Thymus (tissue), 11 donors: ENCODE data around the gene LCTL. TPM values are rescaled to one million over a fixed set of nuclear protein-coding genes. Genes with fewer than 3 reads are reported as not detected.

Experiments used
- DNase-seq, 9 donors: peaks; one replicate each; pipeline ENCODE4 v3.0.0-alpha.2; 2013; ENCODE audit warnings: low spot score in 9 of 9, low read depth in 6 of 9, missing footprints in 1 of 9
- H3K27ac ChIP-seq, 2 donors: one replicate each; pipeline ENCODE4 v1.5.1; 2013; ENCODE audit warnings: control low read depth in 1 of 2, low read depth in 1 of 2, low read length in 1 of 2, mild to moderate bottlenecking in 1 of 2, moderate library complexity in 1 of 2
- H3K27me3 ChIP-seq, 2 donors: one replicate each; pipeline ENCODE4 v1.5.1; 2013; ENCODE audit warnings: low read length in 1 of 2; ENCODE audit not compliant: control insufficient read depth in 2 of 2, insufficient read depth in 1 of 2
- H3K36me3 ChIP-seq, 2 donors: one replicate each; pipeline ENCODE4 v1.5.1; 2013; ENCODE audit warnings: low read length in 1 of 2, mild to moderate bottlenecking in 1 of 2, moderate library complexity in 1 of 2; ENCODE audit not compliant: control insufficient read depth in 2 of 2, insufficient read depth in 2 of 2
- H3K4me1 ChIP-seq, 2 donors: one replicate each; pipeline ENCODE4 v1.5.1; 2013; ENCODE audit warnings: low read length in 2 of 2; ENCODE audit not compliant: control insufficient read depth in 2 of 2, insufficient read depth in 2 of 2
- H3K4me3 ChIP-seq, 2 donors: one replicate each; pipeline ENCODE4 v1.5.1; 2013; ENCODE audit warnings: low read length in 2 of 2, control low read depth in 1 of 2, mild to moderate bottlenecking in 1 of 2
- H3K9me3 ChIP-seq, 2 donors: one replicate each; pipeline ENCODE4 v1.5.1; 2013; ENCODE audit warnings: low read length in 1 of 2, mild to moderate bottlenecking in 1 of 2; ENCODE audit not compliant: control insufficient read depth in 2 of 2, insufficient read depth in 1 of 2
- WGBS: extraction: QIAGEN DNeasy Blood & Tissue Kit; methylation state at CpG from one replicate; pipeline ENCODE4 v1.1.7; 2013; 5-methylcytosine and 5-hydroxymethylcytosine counted together
- polyA plus RNA-seq: library from polyadenylated mRNA; stranded (reverse); fragments of 200-250 nt; gene quantifications from one replicate; pipeline ENCODE4 v1.2.3, GENCODE V29; 2013
- total RNA-seq: library from RNA; stranded (reverse); fragments of 120-200 nt; gene quantifications from one replicate; pipeline ENCODE4 v1.2.4, GENCODE V29; 2013
- donor health status: healthy.

Gene LCTL
- total and polyA plus RNA-seq, 2 donors: 0.07 TPM; not detected in 1

GRCh38 chr15:66603301-66604179 is 37.7 kb upstream of the LCTL start:
- DNase-seq: peak; percentile 30 to 85 (median 57)
- 47% methylated on average over 14 of the region's 14 CpGs for WGBS
- no peaks in the 10 kb centered on the region for H3K36me3 ChIP-seq
- H3K4me3 ChIP-seq: no peak overlapping the region
- H3K27ac ChIP-seq: no peak overlapping the region
- no peaks in the 10 kb centered on the region for H3K9me3 ChIP-seq
- H3K27me3 ChIP-seq: no peaks in the 10 kb centered on the region
- H3K4me1 ChIP-seq: peaks cover 0 to under 1% of the 10 kb centered on the region in 2 donors

GRCh38 chr15:66601521-66601920 is 35.7 kb upstream of the LCTL start:
- DNase-seq: no peak
- Histone ChIP-seq H3K4me3 (no peak overlapping the region), H3K27ac (no peak overlapping the region), H3K36me3 (no peaks in the 10 kb centered on the region), H3K27me3 (no peaks in the 10 kb centered on the region), H3K4me1 (peaks cover 0 to 6% of the 10 kb centered on the region in 2 donors), H3K9me3 (no peaks in the 10 kb centered on the region)
- WGBS: 86% methylated on average over 2 of the region's 2 CpGs

GRCh38 chr15:66600240-66600627 is 34.4 kb upstream of the LCTL start:
- H3K9me3 ChIP-seq: no peaks in the 10 kb centered on the region
- H3K4me1 ChIP-seq: peaks cover 0 to 6% of the 10 kb centered on the region in 2 donors
- H3K27me3 ChIP-seq: no peaks in the 10 kb centered on the region
- no peak for DNase-seq
- H3K27ac ChIP-seq: no peak overlapping the region
- 93% methylated on average over 4 of the region's 4 CpGs for whole genome bisulfite sequencing
- no peak overlapping the region for H3K4me3 ChIP-seq
- no peaks in the 10 kb centered on the region for H3K36me3 ChIP-seq

DNA sequence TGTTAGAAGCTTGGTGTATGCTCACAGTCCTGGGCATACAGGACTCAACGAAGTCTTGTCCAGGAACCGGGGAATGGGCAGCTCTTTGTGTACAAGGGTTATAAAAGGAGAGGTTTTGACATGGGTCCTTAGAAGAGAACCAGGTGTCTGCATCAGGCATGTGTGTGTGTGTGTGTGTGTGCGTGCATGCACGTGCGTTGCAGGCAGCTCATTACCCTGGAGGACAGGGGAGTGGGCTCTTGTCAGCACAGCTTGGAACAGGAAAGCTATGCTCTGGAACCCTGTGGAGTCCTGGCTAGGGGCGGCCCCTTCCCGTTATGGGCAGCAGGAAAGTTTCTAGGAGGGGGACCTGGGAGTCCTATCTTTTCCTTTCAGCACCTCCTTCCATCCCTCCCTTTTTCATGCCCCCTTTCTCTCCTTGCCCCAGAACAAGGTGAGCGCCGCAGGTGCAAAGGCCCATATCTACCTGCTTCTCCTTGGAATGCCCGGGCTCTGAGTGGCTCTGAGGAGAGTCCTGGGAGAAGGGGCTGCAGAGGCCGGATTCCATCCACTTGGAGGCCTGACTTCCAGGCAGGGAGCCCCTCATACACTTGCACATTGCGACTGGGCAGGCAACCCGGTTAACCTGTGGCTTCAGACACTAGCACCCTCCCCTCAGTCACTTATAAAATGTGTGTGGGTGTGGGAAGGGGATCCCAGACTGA is 33.9 kb upstream of the LCTL start:
- DNase-seq: no peak
- no peaks in the 10 kb centered on the region for H3K36me3 ChIP-seq
- peaks cover 0 to 6% of the 10 kb centered on the region in 2 donors for H3K4me1 ChIP-seq
- no peak overlapping the region for H3K4me3 ChIP-seq
- 95% methylated on average over 13 of the region's 13 CpGs for WGBS
- no peaks in the 10 kb centered on the region for H3K27me3 ChIP-seq
- H3K9me3 ChIP-seq: no peaks in the 10 kb centered on the region
- no peak overlapping the region for H3K27ac ChIP-seq

DNA sequence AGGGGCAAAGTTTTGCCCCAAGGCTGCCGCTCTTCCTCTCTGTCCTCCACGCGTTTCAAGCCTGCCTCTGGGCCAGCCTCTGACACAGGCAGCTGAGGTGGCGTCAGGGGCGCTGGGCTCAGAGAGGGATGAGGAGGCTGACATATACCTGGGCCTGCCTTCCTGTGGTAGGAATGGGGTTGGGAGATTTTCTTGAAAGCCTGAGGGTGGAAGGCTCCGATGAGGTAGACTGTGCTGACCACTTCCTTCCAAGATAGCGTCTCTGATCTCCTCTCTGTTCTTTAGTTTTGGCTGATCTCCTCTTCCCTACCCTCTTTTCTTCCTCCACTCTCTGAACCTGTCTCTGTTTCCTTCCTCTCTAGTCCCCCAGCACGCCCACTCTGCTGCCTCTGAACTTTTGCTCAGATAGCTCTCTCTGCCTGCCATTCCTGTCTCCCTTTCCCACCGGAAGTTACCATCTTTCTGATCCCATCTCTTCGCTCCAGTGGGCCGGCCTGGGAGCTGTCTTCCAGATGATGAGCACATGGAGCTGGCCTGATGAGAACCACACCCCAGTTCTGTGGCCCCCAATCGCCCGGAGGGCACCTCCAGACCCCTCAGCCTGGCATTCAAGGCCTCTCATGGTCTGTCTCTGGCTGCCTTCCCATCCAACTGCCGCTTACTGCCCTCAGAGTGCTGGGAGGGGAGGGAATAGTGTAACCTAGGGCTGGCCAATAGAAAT is 32.5 kb upstream of the LCTL start:
- 74% methylated on average over 14 of the region's 14 CpGs for WGBS
- no peak overlapping the region for H3K27ac ChIP-seq
- no peaks in the 10 kb centered on the region for H3K9me3 ChIP-seq
- H3K4me3 ChIP-seq: no peak overlapping the region
- H3K27me3 ChIP-seq: no peaks in the 10 kb centered on the region
- H3K4me1 ChIP-seq: peaks cover 0 to 6% of the 10 kb centered on the region in 2 donors
- DNase-seq: no peak
- H3K36me3 ChIP-seq: no peaks in the 10 kb centered on the region

DNA sequence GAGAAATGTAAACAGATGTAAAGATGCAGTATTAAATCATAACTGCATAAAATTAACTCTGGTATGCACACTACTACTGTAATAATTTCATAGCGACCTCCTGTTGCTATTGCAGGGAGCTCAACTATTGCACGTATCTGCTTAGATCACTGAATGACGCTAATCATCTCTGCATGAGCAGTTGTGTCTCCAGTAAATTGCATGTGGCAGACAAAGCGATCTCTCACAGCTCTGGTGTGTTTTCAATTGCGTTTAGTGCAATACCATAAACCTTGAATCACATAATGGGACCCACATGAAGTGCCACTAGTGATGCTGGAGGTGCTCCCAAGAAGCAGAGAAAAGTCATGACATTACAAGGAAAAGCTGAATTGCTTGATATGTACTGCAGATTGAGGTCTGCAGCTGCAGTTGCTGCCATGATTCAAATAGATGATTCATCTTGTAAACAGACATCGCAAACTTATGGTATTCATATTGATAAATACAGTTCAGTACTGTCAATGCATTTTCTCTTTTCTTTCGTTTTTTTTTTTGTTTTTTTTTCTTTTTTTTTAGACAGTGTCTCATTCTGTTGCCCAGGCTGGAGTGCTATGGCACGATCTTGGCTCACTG is 30.2 kb upstream of the LCTL start:
- no peak for DNase-seq
- H3K27ac ChIP-seq: no peak overlapping the region
- H3K4me3 ChIP-seq: no peak overlapping the region
- H3K27me3 ChIP-seq: no peaks in the 10 kb centered on the region
- peaks cover 0 to 6% of the 10 kb centered on the region in 2 donors for H3K4me1 ChIP-seq
- H3K36me3 ChIP-seq: no peaks in the 10 kb centered on the region
- no peaks in the 10 kb centered on the region for H3K9me3 ChIP-seq
- 95% methylated on average over 8 of the region's 8 CpGs for WGBS

- no peak for DNase-seq
Measured at GRCh38 chr15:66595332-66595731, 29.5 kb upstream of the LCTL start.

GRCh38 chr15:66594836-66595235 is 29.0 kb upstream of the LCTL start:
- no peaks in the 10 kb centered on the region for H3K9me3 ChIP-seq
- 95% methylated on average over 5 of the region's 5 CpGs for WGBS
- peaks cover 0 to 6% of the 10 kb centered on the region in 2 donors for H3K4me1 ChIP-seq
- no peak for DNase-seq
- H3K4me3 ChIP-seq: no peak overlapping the region
- no peak overlapping the region for H3K27ac ChIP-seq
- H3K27me3 ChIP-seq: no peaks in the 10 kb centered on the region
- no peaks in the 10 kb centered on the region for H3K36me3 ChIP-seq

More at GRCh38 chr15:66595332-66595731, 29.5 kb upstream of the LCTL start:
- Histone ChIP-seq H3K4me3 (no peak overlapping the region), H3K9me3 (no peaks in the 10 kb centered on the region), H3K27me3 (no peaks in the 10 kb centered on the region), H3K4me1 (peaks cover 0 to 6% of the 10 kb centered on the region in 2 donors), H3K27ac (no peak overlapping the region), H3K36me3 (no peaks in the 10 kb centered on the region)
